Choroid plexus epithelial cell (primary cell): Measurements from ENCODE around the gene PHOX2B.
"Not testable (repeated sequence)": the region's sequence is repeated elsewhere in the genome, so short reads cannot be mapped to it uniquely, and the experiment has no call there.

Source experiments
- DNase-seq: peaks from one replicate; pipeline ENCODE4 v3.0.0-alpha.2; 2010; ENCODE audit warnings: low read depth
- H3K4me3 ChIP-seq: 2 replicates; pipeline ENCODE4 v1.5.1; 2011; ENCODE audit warnings: low read depth, mild to moderate bottlenecking, control low read depth, low read length, moderate library complexity
- TF ChIP-seq, protein P1 (sequence below): conservative IDR thresholded peaks from 2 replicates; pipeline ENCODE4 v1.5.1; 2011; ENCODE audit warnings: low read depth, mild to moderate bottlenecking, control low read depth, inconsistent platforms, low read length, moderate library complexity

Gene PHOX2B

DNA sequence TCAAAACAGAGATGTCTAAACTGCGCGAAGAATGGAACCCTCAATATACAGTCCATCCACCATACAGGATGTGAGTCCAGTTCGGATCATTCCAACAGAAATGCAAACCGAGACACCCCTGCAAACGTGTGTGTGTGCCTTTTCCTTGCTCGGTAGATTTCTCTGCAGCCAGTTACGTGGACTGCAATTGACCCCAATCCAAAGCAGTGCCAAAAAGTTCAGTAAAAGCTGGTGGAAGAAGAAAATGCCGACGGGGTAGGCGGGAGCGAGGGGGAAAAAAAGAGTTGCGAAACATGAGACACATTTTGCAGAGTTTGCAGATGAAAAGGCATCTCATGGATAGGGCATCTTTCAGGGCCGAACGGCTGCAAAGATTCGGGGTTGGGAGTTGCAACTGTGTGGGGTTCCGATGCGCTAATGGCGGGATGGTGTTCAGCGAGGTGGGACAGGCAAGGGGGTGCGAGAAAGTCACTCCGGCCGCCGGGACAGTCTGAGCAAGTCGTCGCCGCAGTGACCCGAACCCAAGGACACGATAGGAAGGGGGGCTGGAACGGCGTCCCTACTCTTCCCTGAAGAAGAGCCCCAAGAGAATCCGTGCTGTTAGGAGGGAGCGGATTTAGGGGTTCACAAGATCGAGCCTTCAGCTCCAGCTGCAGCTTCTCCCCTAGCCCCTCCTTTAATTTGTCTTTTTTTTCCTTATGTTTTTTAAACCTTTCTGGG, 3.8 kb downstream of the PHOX2B start:
- no peak for DNase-seq

DNA sequence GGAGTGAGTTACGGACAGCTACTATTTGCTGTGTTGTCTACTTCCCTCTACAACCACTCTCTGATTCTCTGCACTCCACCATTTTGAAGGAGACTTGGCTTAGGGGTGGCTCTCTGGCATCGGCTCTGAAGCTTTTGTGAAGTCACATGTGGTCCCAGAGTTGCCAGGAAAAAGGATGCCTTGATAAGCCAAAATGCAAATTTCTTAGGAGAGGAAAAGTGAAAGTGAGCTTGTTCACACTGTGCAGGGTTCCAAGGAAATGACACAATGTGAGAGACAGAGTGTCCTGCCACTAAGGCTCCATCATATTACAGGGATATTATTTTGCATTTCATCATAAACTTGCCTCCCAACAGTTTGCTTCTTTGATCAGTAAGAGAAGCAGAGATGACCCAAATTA, 7.2 kb downstream of the PHOX2B start:
- H3K4me3 ChIP-seq, result no peak overlapping the region
- TF ChIP-seq, protein P1, sequence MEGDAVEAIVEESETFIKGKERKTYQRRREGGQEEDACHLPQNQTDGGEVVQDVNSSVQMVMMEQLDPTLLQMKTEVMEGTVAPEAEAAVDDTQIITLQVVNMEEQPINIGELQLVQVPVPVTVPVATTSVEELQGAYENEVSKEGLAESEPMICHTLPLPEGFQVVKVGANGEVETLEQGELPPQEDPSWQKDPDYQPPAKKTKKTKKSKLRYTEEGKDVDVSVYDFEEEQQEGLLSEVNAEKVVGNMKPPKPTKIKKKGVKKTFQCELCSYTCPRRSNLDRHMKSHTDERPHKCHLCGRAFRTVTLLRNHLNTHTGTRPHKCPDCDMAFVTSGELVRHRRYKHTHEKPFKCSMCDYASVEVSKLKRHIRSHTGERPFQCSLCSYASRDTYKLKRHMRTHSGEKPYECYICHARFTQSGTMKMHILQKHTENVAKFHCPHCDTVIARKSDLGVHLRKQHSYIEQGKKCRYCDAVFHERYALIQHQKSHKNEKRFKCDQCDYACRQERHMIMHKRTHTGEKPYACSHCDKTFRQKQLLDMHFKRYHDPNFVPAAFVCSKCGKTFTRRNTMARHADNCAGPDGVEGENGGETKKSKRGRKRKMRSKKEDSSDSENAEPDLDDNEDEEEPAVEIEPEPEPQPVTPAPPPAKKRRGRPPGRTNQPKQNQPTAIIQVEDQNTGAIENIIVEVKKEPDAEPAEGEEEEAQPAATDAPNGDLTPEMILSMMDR, result no peak
- no peak for DNase-seq

More for the DNA sequence above, 3.8 kb downstream of the PHOX2B start:
- TF ChIP-seq, protein P1, result no peak
- H3K4me3 ChIP-seq, result no peak overlapping the region

DNA sequence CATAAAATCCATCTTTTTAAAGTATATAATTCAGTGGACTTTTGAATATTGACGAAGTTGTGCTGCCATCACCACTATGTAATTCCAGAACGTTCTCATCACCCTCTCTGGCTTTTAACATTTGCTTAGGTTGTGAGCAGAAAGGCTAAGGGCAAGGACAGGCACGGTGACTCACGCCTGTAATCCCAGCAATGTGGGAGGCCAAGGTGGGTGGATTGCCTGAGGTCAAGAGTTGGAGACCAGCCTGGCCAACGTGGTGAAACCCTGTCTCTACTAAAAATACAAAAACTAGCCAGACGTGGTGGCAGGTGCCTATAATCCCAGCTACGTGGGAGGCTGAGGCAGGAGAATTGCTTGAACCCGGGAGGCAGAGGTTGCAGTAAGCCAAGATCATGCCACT, 11.0 kb downstream of the PHOX2B start:
- not testable (repeated sequence) for H3K4me3 ChIP-seq, DNase-seq

DNA sequence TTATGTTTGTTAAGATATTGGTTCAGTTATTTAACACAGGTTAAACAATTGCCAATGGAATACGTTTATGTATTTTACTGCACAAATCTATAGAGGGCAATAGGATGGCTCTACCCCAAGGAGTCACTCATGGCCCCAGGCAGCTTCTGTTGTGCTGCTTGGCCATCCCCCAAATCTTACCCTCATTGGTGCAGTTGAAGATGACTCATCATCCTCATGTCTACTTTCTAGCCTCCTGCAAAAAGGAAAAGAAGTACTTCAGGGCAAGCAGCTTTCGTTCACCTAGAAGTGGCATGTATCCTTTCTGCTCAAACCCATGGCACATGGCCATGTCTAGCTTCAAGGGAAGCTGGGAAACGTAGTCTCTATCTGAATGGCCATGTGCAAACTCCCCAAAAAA, 14.2 kb downstream of the PHOX2B start:
- no peak for DNase-seq
- TF ChIP-seq, protein P1, result no peak

DNA sequence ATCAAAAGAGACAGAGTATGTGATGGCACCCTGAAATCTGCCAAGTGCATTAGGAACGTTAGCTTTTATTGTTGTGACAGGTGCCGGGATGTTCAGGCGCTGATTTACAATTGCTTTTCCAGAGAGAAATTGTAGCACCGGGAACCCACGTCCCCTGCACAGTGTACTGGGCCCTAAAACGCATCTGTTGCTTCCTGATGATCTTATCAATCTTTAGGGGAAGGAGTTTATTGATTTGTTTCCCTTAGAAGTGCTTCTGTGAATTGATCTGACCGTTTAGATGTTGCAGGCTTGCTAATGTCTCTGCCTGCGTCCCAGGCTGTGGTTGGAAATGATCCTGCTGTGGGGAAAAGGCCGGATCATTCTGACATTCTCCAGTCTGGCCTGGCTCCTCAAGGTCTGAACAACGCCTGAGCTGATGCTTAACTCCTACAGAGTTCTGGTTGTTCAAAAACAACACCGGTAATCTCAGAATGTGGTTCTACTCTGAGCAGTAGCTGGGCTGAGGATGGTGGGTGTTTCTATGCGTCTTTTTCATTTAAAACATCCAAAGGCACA, 16.9 kb downstream of the PHOX2B start:
- no peak overlapping the region for H3K4me3 ChIP-seq
- TF ChIP-seq, protein P1, result no peak
- no peak for DNase-seq

More for the DNA sequence above, 14.2 kb downstream of the PHOX2B start:
- H3K4me3 ChIP-seq, result no peak overlapping the region

DNA sequence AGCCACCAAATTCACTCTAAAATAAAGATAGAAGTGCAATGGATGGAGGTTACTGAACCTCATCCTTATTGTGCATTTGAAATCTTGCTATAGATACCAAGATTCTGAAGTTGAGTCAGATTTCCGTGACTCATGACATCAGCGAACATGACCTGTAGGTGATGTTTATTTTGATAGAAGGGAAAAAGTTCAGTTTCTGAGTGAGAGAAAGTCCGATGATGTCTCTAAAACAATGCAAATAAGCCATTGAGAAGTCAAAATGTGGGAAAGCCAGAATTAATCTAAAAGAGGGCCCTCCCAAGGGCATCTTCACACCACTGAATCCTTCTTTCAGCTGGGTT, 20.0 kb downstream of the PHOX2B start:
- DNase-seq, result peak; percentile 58
- H3K4me3 ChIP-seq, result no peak overlapping the region
- TF ChIP-seq, protein P1, result no peak

DNA sequence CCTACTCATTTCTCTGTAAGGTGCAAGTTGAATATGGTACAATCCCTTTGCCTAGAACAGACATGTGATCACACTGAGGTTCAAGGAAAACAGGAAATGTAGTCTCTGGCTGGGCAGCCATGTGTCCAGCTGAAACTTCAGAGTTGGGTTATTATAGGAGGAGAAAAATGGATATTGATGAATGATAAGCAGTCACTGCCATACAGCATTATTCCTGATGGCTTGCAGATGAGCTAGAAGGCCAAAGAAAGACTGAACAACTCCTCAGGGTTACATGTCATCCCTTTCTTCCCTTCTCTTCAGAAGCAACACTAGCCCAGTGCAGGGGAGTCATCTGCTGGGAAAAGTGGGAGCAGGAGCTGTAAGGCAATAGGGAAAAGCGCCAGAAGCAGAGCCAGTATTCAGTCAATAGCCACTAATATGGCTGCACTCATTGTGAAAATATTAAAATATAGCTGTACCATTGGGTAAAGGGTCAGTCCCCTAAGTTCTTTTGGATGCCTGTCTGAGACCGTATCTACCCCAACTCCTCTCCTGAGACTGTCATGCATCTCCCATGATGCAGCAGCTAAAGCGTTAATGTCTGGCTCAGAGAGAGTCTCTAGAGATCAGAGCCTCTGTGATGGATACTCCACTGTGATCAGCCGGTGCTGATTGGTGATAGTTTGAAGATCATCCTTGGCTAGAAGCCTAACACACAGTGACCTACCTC, 20.5 kb downstream of the PHOX2B start:
- no peak for DNase-seq
- TF ChIP-seq, protein P1, result no peak
- no peak overlapping the region for H3K4me3 ChIP-seq
